Subcutaneous abdominal adipose tissue (tissue), 5 donors: ENCODE results near the gene PPM1D.
"Not testable (repeated sequence)": the region's sequence is repeated elsewhere in the genome, so short reads cannot be mapped to it uniquely, and the experiment has no call there.

Experiments
- H3K27ac ChIP-seq: one replicate; pipeline ENCODE4 v1.7.0; 2013; ENCODE audit warnings: low read depth, mild to moderate bottlenecking, inconsistent platforms, low read length, moderate library complexity
- H3K27me3 ChIP-seq, 5 donors: one replicate each; pipeline ENCODE4 v1.7.0; 2013; ENCODE audit warnings: low read length in 5 of 5, inconsistent platforms in 1 of 5; ENCODE audit not compliant: control insufficient read depth in 5 of 5, insufficient read depth in 4 of 5
- H3K36me3 ChIP-seq, 5 donors: one replicate each; pipeline ENCODE4 v1.7.0; 2013; ENCODE audit warnings: low read length in 5 of 5; ENCODE audit not compliant: control insufficient read depth in 5 of 5, insufficient read depth in 5 of 5
- H3K4me1 ChIP-seq, 5 donors: one replicate each; pipeline ENCODE4 v1.7.0; 2013; ENCODE audit warnings: low read length in 5 of 5, mild to moderate bottlenecking in 3 of 5, moderate library complexity in 1 of 5; ENCODE audit not compliant: control insufficient read depth in 5 of 5, insufficient read depth in 5 of 5
- H3K4me3 ChIP-seq, 5 donors: one replicate each; pipeline ENCODE4 v1.7.0; 2013; ENCODE audit warnings: low read length in 5 of 5, low read depth in 1 of 5
- H3K9ac ChIP-seq, 5 donors: one replicate each; pipeline ENCODE4 v1.7.0; 2013; ENCODE audit warnings: low read length in 5 of 5, mild to moderate bottlenecking in 4 of 5, moderate library complexity in 3 of 5
- H3K9me3 ChIP-seq, 5 donors: one replicate each; pipeline ENCODE4 v1.7.0; 2013; ENCODE audit warnings: low read length in 5 of 5; ENCODE audit not compliant: control insufficient read depth in 5 of 5
- donor health status: healthy.
- donor health status: healthy.
- donor health status: healthy.
- donor health status: healthy.
- donor health status: healthy.

Gene PPM1D

GRCh38 chr17:60656499-60656898 is 56.5 kb downstream of the PPM1D start:
- Histone ChIP-seq H3K4me1 (no peaks in the 10 kb centered on the region), H3K9ac (no peak overlapping the region), H3K9me3 (no peaks in the 10 kb centered on the region), H3K36me3 (peaks cover 2 to 26% (median 17%) of the 10 kb centered on the region in 5 donors), H3K27ac (no peak overlapping the region), H3K4me3 (no peak overlapping the region), H3K27me3 (no peaks in the 10 kb centered on the region)

GRCh38 chr17:60659156-60659555 is 59.2 kb downstream of the PPM1D start:
- no peaks in the 10 kb centered on the region for H3K4me1 ChIP-seq

GRCh38 chr17:60661489-60661888 is 61.5 kb downstream of the PPM1D start:
- Histone ChIP-seq H3K9me3 (no peaks in the 10 kb centered on the region), H3K27me3 (no peaks in the 10 kb centered on the region), H3K9ac (no peak overlapping the region), H3K4me3 (no peak overlapping the region), H3K36me3 (peaks cover 5 to 45% (median 30%) of the 10 kb centered on the region in 5 donors), H3K27ac (no peak overlapping the region), H3K4me1 (no peaks in the 10 kb centered on the region)

More at GRCh38 chr17:60659156-60659555, 59.2 kb downstream of the PPM1D start:
- Histone ChIP-seq H3K4me3 (no peak overlapping the region), H3K27me3 (no peaks in the 10 kb centered on the region), H3K9me3 (no peaks in the 10 kb centered on the region), H3K9ac (no peak overlapping the region), H3K27ac (no peak overlapping the region), H3K36me3 (peaks cover 5 to 31% (median 21%) of the 10 kb centered on the region in 5 donors)

GRCh38 chr17:60664022-60664421 is 64.0 kb downstream of the PPM1D start:
- Histone ChIP-seq H3K36me3 (peaks cover 5 to 33% (median 20%) of the 10 kb centered on the region in 5 donors), H3K27ac (no peak overlapping the region), H3K27me3 (no peaks in the 10 kb centered on the region), H3K4me1 (no peaks in the 10 kb centered on the region), H3K4me3 (no peak overlapping the region), H3K9me3 (no peaks in the 10 kb centered on the region), H3K9ac (no peak overlapping the region)

GRCh38 chr17:60665602-60666001 is 65.6 kb downstream of the PPM1D start:
- H3K27me3 ChIP-seq: no peaks in the 10 kb centered on the region
- no peak overlapping the region for H3K4me3 ChIP-seq
- no peak overlapping the region for H3K9ac ChIP-seq
- H3K4me1 ChIP-seq: no peaks in the 10 kb centered on the region
- H3K27ac ChIP-seq: no peak overlapping the region
- H3K9me3 ChIP-seq: no peaks in the 10 kb centered on the region
- H3K36me3 ChIP-seq: peaks cover 5 to 27% (median 17%) of the 10 kb centered on the region in 5 donors

- not testable (repeated sequence) for H3K9me3 ChIP-seq, H3K27me3 ChIP-seq, H3K27ac ChIP-seq, H3K4me3 ChIP-seq, H3K4me1 ChIP-seq, H3K9ac ChIP-seq
- H3K36me3 ChIP-seq: peaks cover 0 to 17% (median 8%) of the 10 kb centered on the region in 5 donors
Observed at GRCh38 chr17:60668741-60669140, 68.7 kb downstream of the PPM1D start.

- no peak overlapping the region for H3K27ac ChIP-seq
- H3K9me3 ChIP-seq: peaks cover 0 to 4% (median 0%) of the 10 kb centered on the region in 5 donors
- no peaks in the 10 kb centered on the region for H3K27me3 ChIP-seq
- H3K9ac ChIP-seq: no peak overlapping the region
- H3K4me3 ChIP-seq: no peak overlapping the region
- H3K4me1 ChIP-seq: peaks cover 0 to under 1% (median under 1%) of the 10 kb centered on the region in 5 donors
- H3K36me3 ChIP-seq: peaks cover 0 to 4% (median 0%) of the 10 kb centered on the region in 5 donors
Observed at GRCh38 chr17:60671482-60671881, 71.5 kb downstream of the PPM1D start.

GRCh38 chr17:60674637-60675036 is 74.6 kb downstream of the PPM1D start:
- not testable (repeated sequence) for H3K36me3 ChIP-seq, H3K9ac ChIP-seq, H3K4me3 ChIP-seq, H3K27ac ChIP-seq, H3K27me3 ChIP-seq, H3K9me3 ChIP-seq
- H3K4me1 ChIP-seq: peaks cover 2 to 19% (median 15%) of the 10 kb centered on the region in 5 donors

- Histone ChIP-seq H3K4me3 (no peak overlapping the region), H3K4me1 (peaks cover 2 to 19% (median 15%) of the 10 kb centered on the region in 5 donors), H3K9me3 (peaks cover 0 to 4% (median 0%) of the 10 kb centered on the region in 5 donors), H3K9ac (no peak overlapping the region), H3K27me3 (no peaks in the 10 kb centered on the region), H3K27ac (no peak overlapping the region), H3K36me3 (peaks cover 0 to 5% (median 0%) of the 10 kb centered on the region in 5 donors)
Observed at GRCh38 chr17:60675997-60676396, 76.0 kb downstream of the PPM1D start.

GRCh38 chr17:60676758-60677307 is 76.8 kb downstream of the PPM1D start:
- H3K36me3 ChIP-seq: peaks cover 0 to 6% (median 0%) of the 10 kb centered on the region in 5 donors
- H3K9ac ChIP-seq: peak overlapping the region in 4 of 5 donors; percentile 45 to 95 (median 90)
- no peaks in the 10 kb centered on the region for H3K27me3 ChIP-seq
- peaks cover 0 to 4% (median 0%) of the 10 kb centered on the region in 5 donors for H3K9me3 ChIP-seq
- H3K27ac ChIP-seq: peak overlapping the region; percentile 86
- peaks cover 2 to 19% (median 15%) of the 10 kb centered on the region in 5 donors for H3K4me1 ChIP-seq
- H3K4me3 ChIP-seq: peak overlapping the region; percentile 87 to 99 (median 97)
